Hematopoietic multipotent progenitor cell treated with erythropoietin and hydrocortisone succinate and interleukin-3 and kit ligand, for 17 days (in vitro differentiated cells): ENCODE results near the gene KCNJ9.

Experiments used
- DNase-seq: peaks from one replicate; pipeline ENCODE4 v3.0.0-alpha.2; 2015; ENCODE audit warnings: low spot score

Gene KCNJ9

DNA sequence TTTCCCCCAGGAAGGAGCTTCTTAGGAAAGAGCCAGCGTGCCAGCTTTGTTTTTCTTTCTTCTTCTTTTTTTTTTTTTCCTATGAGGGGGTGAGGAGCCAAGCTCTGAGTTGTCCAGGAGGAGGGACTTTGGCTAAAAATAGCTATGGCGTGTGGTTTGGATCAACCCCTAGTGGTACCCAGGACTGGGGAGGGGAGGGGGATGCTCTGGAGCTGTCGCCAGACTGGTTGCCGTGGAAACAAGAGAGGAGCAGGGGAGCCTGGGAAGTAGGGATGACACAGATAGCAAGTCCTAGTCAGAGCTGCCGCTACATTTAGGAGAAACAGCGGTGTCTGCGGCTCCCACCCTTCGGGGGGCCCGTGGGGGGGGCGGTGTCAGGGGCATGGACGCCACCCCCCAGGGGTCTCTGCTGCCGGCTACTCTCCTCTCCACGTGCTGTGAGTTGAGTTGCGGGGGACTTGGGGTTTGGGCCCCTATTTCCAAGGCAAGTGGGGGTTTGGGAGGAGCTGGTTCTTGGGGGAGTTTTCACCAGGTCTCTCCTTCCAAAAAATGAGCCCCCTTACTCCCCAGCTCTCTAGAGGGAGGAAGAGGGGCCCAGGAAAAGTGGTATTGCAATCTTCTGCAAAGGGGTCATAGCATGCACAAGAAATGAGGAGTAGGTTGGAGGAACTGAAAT lies at the start of gene KCNJ9:
Gene KCNJ9 (plus strand): TSS at position 278 of the 676 bp plus-strand sequence. CDS start 2,493 bp downstream, outside the sequence.
- no peak for DNase-seq

GRCh38 chr1:160032165-160032820 lies 49.0 kb upstream of the KCNJ9 start:
- no peak for DNase-seq

DNA sequence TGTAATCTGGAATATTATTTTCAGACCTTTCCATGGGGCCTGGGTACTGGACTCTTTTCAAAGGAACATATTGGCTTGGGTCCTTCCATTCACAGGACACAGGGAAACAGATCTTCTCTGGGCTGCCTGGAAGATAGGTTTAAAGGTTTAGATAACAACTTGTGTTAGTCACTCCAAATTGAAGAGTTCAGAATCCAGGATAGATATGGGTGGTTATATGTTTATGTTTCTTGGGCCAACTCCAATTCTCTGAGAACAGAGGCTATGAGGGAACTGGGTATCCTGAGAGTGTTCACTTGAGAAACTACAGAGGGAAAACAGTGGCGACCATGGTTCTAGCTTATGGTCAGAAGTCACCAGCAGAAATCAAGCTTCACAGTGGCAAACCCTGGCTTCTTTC lies 40.9 kb upstream of the KCNJ9 start:
- no peak for DNase-seq

GRCh38 chr1:160043543-160043942 lies 37.8 kb upstream of the KCNJ9 start:
- no peak for DNase-seq

DNA sequence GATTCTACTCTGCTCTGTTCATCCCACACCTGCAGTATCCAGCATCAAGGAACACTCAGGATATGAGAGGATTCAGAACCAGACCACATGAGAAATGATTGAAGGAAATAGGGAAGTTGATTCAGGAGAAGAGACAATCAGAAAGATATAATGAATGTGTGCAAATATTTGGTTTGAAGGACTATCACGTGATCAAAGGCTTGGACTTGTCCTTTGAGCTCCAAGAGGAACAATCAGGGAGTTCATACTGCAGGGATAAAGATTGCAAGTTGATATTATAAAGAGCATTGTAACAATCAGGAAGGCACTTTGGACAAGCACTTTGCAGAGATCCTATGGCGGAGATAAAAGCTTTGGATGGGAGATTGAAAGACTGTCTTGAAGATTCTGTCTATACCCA lies 35.7 kb upstream of the KCNJ9 start:
- DNase-seq = no peak

DNA sequence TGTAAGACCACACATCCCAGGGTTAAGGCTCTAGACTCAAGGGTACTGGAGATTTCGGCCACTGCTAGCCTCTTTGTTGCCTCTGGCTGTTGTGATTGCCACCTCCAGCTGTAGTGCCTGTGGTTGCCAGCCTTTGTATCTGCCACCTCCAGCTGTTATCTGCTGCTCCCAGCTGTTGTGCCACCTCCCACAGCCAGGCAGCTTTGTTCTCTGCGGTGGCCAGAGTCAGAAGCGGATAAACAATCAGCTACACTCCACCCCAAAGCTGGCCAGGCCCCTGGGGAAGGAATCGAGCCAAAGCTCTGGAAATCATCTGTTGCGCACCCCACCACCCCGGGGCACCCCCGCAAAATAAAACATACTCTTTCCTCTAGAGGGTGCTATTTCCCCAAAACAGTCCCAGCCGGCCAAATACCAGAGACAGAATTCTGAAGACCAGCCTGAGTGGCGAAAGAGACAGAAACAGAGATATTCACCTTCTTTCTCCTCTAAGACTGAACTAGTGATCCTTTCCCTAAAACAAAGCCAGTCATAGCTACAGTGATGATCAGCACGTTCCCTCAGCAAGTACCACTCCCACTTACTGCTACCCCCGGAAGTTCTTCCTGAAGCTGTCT lies 34.7 kb upstream of the KCNJ9 start:
- peak; percentile 79 for DNase-seq

GRCh38 chr1:160047111-160047991 lies 34.0 kb upstream of the KCNJ9 start:
- DNase-seq = no peak

GRCh38 chr1:160048335-160048734 lies 33.0 kb upstream of the KCNJ9 start:
- DNase-seq = no peak

GRCh38 chr1:160049101-160049500 lies 32.2 kb upstream of the KCNJ9 start:
- peak; percentile 58 for DNase-seq

DNA sequence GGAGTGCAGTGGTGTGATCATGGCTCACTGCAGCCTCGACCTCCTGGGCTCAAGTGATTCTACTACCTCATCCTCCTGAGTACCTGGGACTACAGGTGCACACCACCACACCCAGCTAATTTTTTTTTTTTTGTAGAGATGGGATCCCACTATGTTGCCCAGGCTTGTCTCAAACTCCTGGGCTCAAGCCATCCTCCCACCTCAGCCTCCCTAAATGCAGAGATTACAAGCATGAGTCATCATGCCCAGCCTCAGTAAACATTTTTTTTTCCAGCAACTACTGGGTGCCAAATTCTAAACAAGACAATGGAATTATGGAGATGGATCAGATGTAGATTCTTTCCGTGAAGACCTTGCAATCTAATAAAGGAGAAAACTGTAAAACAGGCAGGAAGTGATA lies 31.2 kb upstream of the KCNJ9 start:
- DNase-seq = peak; percentile 31

DNA sequence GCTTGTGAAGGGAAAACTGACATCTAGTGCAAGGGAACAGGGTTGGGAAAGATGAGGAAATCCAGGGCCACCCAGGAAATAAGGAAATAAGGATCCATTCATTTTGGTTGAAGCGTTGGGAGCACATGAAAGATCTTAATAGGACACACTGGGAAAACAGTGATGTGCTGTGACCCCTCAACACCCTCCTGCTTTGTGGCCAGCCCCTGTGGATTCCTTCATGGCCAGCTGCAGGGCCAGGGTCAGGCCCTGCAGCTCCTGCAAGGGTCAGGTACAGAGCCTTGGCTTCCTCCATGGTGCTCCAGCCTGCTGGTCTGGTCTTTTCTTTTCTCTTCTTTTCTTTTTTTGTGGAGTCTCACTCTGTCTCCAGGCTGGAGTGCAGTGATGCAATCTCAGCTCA lies 30.7 kb upstream of the KCNJ9 start:
- no peak for DNase-seq

DNA sequence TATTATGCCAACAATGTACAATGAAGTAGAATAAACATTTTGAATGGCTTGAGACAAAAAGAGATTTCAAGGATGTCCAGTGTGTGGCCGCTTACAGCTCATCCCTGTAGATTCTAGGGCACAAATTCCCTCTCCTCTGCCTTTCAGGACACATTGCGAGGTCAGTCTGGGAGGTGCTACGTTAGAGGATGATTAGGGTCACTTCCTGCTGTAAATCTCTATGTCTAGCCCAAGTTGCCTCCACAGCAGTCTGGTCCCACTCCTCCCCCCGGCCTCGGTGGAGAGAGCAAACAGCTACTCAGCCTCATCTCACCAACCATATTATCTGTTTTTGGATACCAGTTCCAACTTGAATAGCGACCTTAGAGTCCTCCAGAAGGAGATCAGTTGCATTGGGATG lies 28.4 kb upstream of the KCNJ9 start:
- DNase-seq = no peak

GRCh38 chr1:160053548-160054365 lies 27.6 kb upstream of the KCNJ9 start:
- DNase-seq = no peak

DNA sequence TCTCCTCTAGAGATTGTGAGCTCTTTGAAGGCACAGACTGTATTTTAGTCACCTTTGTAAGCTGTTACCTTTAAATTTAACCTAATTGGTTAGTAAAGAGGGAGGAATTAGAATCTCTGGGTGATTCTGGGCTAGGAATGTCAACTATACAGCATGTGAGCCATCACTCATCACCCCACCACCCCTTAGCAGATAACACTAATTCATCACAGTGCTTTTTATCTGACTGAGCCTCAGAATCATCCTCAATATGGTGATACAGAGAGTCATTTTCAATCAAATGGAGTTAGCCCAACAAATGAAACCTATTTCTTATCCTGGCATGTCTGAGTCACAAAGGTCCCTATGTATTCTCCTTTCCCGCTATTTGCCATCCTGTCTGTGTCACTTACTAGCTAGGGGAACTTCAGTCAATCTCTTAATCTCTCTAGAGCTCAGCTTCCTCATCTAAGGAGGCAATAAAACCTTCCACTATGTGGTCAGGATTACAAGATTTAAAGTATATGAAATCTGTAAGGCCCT lies 24.6 kb upstream of the KCNJ9 start:
- no peak for DNase-seq

GRCh38 chr1:160058087-160058486 lies 23.3 kb upstream of the KCNJ9 start:
- DNase-seq = no peak

GRCh38 chr1:160061369-160062229 lies 19.7 kb upstream of the KCNJ9 start:
- DNase-seq = no peak

- no peak for DNase-seq
Measured at GRCh38 chr1:160062230-160062532, 19.2 kb upstream of the KCNJ9 start.

- DNase-seq = no peak
Measured at GRCh38 chr1:160063176-160063575, 18.2 kb upstream of the KCNJ9 start.

DNA sequence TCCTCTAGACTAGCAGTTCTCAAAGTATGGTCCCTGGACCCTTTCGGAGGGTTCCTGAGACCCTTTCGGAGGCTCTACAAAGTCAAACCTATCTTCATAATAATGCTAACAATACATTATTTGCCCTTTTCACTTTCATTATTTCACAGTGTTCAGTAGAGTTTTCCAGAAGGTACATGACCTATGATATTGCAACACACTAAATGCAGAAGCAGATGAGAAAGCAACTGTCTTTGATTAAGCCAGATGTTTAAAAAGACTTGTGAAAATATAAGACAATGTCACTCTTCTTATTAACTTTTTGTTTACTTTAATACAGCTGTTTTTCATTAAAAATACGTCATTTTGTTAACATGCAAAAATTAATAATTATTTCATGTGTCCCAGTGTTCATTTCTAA lies 17.2 kb upstream of the KCNJ9 start:
- DNase-seq = no peak

GRCh38 chr1:160064746-160065145 lies 16.6 kb upstream of the KCNJ9 start:
- DNase-seq = no peak
